Right ventricle myocardium superior (tissue), 1 donor: Measurements from ENCODE around the gene EPHB2. TPM values are rescaled to one million over a fixed set of nuclear protein-coding genes. Genes with fewer than 3 reads are reported as not detected.
A peak's percentile ranks its signal among the peaks of the same experiment; 100 is the strongest.

ENCODE experiments used
- ATAC-seq: fragments of 200-7000 bp; cut with Tn5 transposase; one replicate; pipeline ENCODE4 v1.9.1; 2020; ENCODE audit warnings: mild to moderate bottlenecking; ENCODE audit not compliant: poor library complexity
- DNase-seq: peaks from one replicate; pipeline ENCODE4 v3.0.0-alpha.2; 2020
- intact Hi-C: fragments of 100-400 bp; cut with DNase I; formaldehyde crosslinking; loops from one replicate; pipeline ENCODE4 v1.11.2; 2022
- total RNA-seq: library from RNA; stranded (reverse); fragmentation: NEBNext Ultra II Directional; extraction: Animal tissue kit (Norgen Biotek cat#: 25700); gene quantifications from one replicate; pipeline ENCODE4 v1.2.1, GENCODE V29; 2021
- donor health status: DM: no; HTN: yes; CAD: no; lungs with severe emphysema.

The EPHB2 gene
- total RNA-seq, 1 donor from 2014 or later = 2.7 TPM

DNA sequence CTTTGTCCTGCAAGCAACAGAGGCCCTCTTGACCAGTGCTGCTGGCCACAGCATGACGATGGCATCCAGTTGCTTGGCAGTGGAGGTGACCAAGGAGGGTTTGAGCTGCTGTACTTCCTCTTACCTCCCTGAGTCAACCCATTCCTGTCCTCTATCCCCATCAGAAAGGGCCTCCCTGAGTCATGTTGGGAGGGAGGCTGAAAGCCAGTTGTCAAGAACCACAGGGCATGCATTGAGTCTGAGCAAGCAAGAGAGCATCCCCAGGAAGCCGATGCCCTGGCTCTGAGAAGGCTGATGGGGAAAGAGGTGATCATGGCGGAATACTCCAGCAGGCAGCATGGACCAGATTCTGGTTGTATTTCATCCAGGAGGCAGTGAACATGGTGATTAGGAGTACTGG is 192.5 kb downstream of the EPHB2 start:
- ATAC-seq (no peak), DNase-seq (no peak)
- intact Hi-C loops = no loop called here

DNA sequence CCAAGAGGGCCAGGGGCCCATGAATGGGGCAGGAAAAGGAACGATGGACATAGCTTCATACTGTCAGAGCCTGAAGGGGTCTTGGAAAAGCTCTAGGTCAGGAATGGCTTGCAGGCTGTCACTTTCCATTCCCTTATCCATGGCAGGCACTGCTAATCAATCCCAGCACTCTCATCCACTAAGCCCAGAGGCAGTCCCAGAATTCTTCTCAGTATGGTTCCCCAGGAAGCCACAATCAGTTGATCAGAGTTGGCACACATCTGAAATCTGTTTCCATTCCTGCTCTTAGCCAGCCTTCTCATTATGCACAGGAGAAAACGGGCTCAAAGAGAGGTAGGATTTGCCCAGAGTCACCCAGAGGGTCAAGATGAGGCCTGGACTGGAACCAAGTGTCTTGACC is 196.3 kb downstream of the EPHB2 start:
- DNase-seq = no peak
- intact Hi-C loops = no loop called here
- ATAC-seq = no peak

DNA sequence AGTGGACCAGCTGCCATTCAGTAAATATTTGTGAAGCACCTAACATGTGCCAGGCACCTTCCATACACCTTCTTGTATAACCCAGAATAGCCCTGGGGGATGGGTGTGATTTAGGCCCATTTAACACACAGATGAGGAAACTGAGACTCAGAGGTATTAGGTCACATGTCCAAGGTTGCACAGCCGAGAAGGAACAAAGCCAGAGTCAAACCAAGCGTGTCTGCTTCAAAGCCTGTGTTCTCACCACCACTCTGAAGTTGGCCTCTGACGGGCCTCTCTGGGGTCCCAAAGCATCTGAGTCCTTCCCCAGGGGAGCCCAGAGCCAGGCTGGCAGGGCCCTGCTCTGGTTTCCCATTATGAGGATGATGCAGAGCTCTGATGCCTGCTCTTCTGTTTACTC is 196.9 kb downstream of the EPHB2 start:
- intact Hi-C loops = no loop called here
- DNase-seq (no peak), ATAC-seq (no peak)

DNA sequence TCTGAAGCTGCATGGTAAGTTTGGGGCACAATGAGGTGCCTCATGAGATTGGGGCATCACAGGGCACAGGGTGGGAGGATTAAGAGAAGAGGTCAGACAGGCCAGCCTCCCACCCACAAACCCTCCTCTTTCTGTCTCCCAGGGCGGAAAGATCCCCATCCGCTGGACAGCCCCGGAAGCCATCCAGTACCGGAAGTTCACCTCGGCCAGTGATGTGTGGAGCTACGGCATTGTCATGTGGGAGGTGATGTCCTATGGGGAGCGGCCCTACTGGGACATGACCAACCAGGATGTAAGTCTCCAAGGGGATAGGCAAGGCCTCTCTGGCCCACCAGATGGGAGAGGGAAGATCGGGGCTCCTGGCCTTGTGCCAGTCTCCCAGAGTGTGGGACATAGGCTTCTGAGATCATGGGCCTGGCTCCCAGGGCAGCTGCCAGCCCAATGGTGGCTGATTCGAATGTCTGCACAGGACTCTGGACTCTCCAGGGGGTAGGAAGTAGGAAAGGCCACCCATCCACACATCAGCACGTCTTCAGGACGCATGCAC is 198.3 kb downstream of the EPHB2 start:
- ATAC-seq = no peak
- intact Hi-C loops = no loop called here

DNA sequence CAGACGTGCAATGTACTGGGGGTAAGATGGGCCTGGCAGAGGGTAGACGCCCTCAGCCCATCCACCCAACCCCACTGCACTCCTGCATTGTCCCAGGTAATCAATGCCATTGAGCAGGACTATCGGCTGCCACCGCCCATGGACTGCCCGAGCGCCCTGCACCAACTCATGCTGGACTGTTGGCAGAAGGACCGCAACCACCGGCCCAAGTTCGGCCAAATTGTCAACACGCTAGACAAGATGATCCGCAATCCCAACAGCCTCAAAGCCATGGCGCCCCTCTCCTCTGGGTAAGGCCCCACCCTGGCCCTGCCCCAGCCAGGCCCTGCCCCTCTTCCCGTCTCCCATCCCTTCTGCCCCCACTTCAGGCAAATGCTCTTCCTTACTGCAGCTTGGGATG is 199.6 kb downstream of the EPHB2 start:
- ATAC-seq = no peak
- intact Hi-C loops = no loop called here
- DNase-seq = no peak

More for the DNA sequence above, 198.3 kb downstream of the EPHB2 start:
- DNase-seq = no peak

DNA sequence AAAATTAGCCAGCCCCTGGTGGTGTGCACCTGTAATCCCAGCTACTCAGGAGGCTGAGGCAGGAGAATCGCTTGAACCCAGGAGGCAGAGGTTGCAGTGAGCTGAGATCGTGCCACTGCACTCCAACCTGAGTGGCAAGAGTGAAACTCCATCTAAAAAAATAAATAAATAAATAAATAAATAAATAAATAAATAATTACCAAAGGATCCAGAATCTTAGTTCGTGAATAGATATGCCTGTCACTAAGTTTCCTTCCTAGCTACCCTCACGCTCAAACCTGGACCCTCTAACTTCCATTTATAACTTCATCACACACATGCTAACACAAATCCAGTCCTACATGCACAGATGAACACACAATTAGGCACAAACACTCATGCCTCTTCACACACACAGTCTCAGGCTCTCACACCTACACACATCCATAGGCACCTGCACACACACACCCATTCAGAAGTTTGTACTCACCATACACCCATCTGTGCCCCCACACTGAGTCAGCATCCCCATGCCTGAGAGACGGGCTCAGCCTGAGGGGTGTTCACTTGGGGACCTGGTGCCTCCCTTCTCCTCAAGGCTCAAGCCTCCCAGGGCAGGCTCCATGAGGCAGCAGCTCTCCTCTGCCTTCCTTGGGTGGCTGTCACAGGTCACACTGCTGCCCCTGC is 200.5 kb downstream of the EPHB2 start:
- ATAC-seq = no peak
- no peak for DNase-seq
- intact Hi-C loops = no loop called here

DNA sequence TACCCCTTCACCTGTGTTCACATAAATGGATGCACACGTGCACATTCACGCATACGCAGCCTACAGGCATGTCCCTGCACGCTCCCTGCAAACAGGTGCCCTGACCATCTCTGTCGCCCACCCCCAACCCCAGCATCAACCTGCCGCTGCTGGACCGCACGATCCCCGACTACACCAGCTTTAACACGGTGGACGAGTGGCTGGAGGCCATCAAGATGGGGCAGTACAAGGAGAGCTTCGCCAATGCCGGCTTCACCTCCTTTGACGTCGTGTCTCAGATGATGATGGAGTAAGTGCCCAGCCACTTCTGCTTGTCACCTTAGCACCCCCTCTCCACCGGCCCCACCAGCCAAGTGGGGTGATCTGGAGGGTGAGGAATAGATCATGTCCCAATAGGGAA is 201.7 kb downstream of the EPHB2 start:
- DNase-seq (no peak), ATAC-seq (no peak)
- intact Hi-C loops = no loop called here

DNA sequence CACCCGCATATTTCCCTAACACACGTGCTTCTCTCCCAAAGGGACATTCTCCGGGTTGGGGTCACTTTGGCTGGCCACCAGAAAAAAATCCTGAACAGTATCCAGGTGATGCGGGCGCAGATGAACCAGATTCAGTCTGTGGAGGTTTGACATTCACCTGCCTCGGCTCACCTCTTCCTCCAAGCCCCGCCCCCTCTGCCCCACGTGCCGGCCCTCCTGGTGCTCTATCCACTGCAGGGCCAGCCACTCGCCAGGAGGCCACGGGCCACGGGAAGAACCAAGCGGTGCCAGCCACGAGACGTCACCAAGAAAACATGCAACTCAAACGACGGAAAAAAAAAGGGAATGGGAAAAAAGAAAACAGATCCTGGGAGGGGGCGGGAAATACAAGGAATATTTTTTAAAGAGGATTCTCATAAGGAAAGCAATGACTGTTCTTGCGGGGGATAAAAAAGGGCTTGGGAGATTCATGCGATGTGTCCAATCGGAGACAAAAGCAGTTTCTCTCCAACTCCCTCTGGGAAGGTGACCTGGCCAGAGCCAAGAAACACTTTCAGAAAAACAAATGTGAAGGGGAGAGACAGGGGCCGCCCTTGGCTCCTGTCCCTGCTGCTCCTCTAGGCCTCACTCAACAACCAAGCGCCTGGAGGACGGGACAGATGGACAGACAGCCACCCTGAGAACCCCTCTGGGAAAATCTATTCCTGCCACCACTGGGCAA is 202.9 kb downstream of the EPHB2 start:
- ATAC-seq (no peak), DNase-seq (no peak)
- intact Hi-C loops = no loop called here

DNA sequence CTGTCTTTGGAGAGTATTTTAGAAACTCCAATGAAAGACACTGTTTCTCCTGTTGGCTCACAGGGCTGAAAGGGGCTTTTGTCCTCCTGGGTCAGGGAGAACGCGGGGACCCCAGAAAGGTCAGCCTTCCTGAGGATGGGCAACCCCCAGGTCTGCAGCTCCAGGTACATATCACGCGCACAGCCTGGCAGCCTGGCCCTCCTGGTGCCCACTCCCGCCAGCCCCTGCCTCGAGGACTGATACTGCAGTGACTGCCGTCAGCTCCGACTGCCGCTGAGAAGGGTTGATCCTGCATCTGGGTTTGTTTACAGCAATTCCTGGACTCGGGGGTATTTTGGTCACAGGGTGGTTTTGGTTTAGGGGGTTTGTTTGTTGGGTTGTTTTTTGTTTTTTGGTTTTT is 203.5 kb downstream of the EPHB2 start:
- no peak for ATAC-seq
- DNase-seq = no peak
- intact Hi-C loops = no loop called here

DNA sequence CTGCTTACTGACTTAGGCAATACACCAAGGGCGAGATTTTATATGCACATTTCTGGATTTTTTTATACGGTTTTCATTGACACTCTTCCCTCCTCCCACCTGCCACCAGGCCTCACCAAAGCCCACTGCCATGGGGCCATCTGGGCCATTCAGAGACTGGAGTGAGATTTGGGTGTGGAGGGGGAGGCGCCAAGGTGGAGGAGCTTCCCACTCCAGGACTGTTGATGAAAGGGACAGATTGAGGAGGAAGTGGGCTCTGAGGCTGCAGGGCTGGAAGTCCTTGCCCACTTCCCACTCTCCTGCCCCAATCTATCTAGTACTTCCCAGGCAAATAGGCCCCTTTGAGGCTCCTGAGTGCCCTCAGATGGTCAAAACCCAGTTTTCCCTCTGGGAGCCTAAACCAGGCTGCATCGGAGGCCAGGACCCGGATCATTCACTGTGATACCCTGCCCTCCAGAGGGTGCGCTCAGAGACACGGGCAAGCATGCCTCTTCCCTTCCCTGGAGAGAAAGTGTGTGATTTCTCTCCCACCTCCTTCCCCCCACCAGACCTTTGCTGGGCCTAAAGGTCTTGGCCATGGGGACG is 204.1 kb downstream of the EPHB2 start:
- ATAC-seq = no peak
- no peak for DNase-seq
- intact Hi-C loops = no loop called here

DNA sequence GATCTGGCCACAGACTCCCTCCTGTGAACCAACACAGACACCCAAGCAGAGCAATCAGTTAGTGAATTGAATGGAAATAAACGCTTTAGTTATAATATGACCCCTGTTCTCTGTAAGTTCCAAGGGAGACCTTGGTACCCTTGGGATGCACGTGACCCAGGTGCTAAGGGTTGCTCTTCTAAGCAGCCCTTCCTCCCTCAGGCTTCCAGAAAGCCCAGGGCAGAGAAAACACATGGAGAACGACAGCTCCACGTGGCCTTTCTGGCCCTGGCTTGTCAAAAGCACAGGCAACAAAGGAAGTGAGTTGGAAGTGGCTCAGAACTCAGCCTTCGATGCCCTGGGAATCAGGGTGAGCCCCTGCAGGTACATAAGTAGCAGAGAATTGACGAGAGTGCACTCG is 204.6 kb downstream of the EPHB2 start:
- DNase-seq = no peak
- ATAC-seq = no peak
- intact Hi-C loops = no loop called here

DNA sequence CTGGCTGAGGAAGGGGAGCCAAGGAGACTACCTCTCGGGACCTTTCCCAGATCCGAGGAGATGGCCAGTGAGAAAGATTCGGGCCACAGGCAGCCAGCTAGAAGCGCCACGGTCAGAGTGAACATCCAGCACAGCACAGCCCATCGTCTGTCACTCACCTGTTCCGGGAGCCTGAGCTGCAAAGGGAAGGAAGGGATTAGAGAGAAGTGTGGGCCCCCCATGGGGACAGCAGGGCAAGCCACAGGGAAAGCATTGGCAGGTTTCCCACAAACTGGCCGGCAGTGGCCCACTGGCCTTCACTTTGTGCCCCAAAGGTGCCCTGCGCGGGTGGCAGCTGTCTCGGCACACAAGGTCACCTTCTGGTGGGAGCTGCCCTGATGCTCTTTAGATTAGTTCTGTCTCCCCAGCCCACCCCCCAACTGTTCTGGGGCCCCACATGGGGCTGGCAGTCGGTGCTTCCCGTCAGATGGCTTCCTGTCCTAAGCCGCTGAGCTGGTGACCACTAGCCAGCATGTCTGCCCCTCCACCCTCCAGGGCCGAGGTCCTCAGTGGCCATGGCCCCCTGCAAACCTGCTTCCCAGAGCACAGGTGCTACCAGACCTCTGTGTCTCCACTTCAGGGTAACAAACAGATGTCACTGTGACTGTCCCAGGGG is 205.3 kb downstream of the EPHB2 start:
- DNase-seq = no peak

DNA sequence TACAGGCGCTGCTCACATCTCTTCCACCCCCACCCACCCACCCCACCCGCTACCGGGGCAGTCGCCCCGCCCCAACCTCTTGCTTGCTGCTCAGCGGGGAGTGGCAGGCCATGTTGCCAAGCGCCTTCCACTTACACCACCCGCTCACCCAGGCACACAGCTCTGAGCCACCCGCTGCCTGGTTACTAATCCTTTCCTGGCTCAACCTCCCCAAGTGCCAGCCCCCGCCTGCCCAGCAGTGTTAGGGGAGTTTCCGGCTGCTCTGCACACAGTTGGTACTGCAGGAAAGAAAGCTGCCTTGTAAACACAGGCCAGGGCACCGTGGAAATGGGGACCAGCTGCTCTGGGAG is 205.8 kb downstream of the EPHB2 start:
- ATAC-seq = no peak
- DNase-seq = no peak
- intact Hi-C loops = no loop called here

More for the DNA sequence above, 205.3 kb downstream of the EPHB2 start:
- ATAC-seq = no peak
- intact Hi-C loops = no loop called here

DNA sequence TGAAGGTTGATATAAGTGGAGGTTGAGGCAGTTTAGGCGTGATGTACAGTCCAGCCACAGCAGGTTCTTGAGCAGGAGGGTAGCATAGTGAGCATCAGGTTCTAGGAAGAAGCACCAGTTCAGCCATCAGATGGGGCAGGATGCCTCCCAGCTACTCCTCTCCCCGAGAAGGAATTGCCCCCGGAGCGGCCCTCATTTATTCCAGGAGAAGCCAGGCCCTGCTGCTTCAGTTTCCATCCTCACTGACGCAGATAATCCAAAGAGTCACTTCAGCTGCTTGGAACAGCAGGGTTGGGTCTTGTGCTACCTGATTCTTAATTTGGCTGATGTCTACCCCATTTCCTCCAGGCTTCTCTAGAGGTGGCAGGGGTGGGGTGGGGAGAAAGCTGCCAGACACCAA is 207.3 kb downstream of the EPHB2 start:
- DNase-seq (no peak), ATAC-seq (no peak)
- intact Hi-C loops = no loop called here

DNA sequence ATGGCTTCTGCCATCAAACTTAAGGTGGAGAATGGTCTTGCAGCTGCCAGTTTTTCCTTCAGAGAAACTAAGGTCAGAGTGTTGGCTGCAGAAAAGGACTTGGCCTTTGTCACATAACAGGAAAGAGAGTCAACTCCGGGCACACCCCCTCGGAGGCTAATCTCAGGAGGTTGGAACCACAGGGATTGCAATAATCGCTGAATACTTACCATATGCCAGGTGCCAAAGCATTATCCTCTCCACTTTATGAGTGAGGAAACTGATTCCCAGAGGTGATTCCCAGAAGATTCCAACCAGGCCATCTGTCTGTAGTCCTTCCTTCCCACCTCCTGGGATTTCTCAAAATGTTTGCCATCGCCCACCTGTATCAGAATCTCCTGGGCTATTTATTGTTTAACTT is 208.0 kb downstream of the EPHB2 start:
- DNase-seq = no peak
- ATAC-seq = no peak

DNA sequence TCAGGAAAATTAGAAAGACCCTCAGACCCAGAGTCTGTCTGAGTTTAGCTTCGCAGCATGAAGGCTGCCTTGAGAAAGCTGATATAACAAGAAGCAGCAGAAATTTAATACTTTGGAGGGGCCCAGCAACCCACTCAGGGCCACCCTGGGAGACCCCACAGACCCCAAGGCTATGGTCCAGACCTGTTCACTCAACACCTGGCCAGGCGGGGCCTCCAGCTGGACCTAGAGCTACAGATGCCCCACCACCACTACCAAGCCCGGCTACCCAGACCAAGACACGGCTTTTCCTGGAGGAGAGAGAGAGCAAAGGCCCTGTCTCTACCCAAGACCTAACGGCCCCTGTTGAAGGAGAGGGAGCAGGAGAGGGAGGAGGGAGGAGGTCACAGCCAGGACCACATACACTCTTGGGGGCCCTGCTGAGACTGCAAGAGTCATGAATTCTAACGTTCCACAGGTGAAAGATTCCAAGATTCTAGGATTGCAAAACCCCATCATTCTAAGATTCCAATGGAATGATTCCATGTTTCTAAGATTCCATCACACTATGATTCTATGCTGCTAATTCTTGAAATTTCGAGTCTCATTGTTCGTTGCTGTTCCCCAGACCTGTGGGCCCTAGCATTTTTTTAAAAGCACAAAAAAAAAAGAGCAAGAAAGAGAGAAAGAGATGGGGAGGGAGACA is 208.8 kb downstream of the EPHB2 start:
- no peak for DNase-seq
- no peak for ATAC-seq
- intact Hi-C loops = loop anchor here (10.0 kb wide), 1 partner anchor 215 kb away; no protein-coding TSS in a partner anchor

More for the DNA sequence above, 208.0 kb downstream of the EPHB2 start:
- intact Hi-C loops = no loop called here

DNA sequence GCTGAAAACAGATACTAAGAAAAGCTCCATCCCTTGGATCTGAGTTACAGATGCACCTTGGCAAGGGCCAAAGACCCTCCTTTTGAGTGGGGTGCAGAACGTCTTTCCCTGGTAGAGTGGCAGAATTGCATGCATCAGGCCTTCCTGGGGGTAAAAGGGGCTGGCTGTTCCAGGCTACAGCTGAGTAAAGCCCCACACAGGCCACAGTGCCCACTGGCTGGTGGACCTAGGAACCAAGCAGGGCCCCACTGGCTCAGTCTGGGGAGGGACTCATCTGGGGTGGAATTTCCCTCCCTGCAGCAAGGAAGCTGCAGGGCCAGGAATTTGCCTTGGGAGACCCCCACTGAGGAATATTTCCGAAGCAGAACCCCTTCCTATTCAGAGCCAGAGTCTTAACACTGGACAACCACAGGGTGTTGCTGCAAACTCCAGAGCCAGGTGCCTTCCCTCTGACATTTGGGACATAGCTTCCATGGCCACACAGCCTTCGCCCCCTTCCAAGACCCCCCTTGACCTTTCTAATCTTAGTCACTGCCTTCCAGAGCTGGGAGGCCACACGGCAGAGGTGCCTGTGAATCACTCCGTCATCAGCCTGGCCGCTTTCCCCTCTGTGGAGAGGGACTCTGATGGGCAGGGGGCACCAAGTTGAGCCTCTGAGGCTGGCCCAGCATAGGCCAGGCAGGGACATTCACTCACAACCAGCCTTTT is 209.5 kb downstream of the EPHB2 start:
- intact Hi-C loops = loop anchor here (10.0 kb wide), 1 partner anchor 215 kb away; no protein-coding TSS in a partner anchor
- DNase-seq (no peak), ATAC-seq (no peak)

DNA sequence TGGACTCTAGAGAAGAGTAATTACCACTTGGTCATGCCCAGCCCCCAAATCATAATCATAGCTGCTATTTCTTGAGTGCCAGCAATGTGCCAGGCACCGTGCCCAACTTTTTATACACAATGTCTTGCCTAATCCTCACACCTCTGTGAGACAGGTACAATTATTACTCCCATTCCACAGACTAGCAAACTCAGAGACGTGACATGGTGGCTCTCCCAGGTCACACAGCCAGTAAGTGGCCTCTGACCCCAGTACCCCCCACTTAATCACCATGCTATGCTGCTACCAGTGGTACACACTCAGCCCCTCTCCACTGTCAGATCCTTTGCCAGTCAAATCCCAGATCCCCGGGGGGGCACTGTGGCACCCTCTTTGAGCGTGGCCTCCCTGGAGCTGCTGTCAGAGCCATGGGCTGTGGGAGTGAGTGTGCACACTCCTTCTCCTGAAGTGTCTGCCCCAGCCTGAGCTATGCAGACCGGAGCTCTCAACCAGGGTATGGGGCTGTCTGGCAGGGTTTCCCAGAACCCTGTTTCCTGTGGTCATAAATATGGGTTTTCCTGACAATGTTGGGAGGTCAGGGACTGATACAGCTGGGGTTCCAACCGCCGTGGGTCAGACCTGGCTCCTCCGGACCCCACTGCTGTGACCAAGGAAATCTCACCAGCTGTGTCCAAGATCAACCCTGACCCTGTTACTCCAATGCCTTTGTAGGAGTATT is 210.3 kb downstream of the EPHB2 start:
- intact Hi-C loops = loop anchor here (10.0 kb wide), 1 partner anchor 216 kb away; no protein-coding TSS in a partner anchor
- peak; percentile 54 for DNase-seq
- peak; percentile 81 for ATAC-seq
